Stimulated activated CD8-positive, alpha-beta memory T cell treated with anti-CD3 and anti-CD28 coated beads, Interleukin-4, amount 100 ng/mL, for 1 hour (primary cell): Measurements from ENCODE around the gene CHKA.

ENCODE experiments used
- DNase-seq, 2 donors: peaks; one replicate each; pipeline ENCODE4 v3.0.0-alpha.2; 2020; ENCODE audit warnings: low read depth in 2 of 2, low spot score in 1 of 2

CHKA gene

GRCh38 chr11:68015467-68015866, 105.7 kb downstream of the CHKA start:
- DNase-seq: no peak

DNA sequence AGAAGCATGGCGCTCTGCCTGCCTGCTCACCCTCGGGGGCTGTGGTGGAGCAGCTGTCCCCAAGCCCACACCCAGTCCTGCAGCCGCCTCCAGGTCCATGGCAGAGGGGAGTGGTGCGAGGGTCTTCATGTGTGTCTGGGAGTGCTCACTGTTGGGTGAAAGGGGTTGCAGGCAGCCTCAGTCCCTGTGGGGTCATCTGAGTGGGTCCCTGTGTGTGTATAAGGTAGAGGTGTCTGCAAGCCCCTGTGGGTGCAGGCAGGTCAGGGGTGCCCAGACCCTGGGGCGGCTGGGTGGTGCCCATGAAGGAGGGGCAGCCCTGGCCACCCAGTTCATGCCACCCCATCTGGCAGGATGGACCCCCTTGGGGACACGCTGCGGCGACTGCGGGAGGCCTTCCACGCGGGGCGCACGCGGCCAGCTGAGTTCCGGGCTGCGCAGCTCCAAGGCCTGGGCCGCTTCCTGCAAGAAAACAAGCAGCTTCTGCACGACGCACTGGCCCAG, 106.2 kb downstream of the CHKA start:
- DNase-seq: no peak

- DNase-seq: no peak
These were observed 106.8 kb downstream of the CHKA start for GRCh38 chr11:68014157-68014946.

GRCh38 chr11:68013611-68014156, 107.5 kb downstream of the CHKA start:
- no peak for DNase-seq

DNA sequence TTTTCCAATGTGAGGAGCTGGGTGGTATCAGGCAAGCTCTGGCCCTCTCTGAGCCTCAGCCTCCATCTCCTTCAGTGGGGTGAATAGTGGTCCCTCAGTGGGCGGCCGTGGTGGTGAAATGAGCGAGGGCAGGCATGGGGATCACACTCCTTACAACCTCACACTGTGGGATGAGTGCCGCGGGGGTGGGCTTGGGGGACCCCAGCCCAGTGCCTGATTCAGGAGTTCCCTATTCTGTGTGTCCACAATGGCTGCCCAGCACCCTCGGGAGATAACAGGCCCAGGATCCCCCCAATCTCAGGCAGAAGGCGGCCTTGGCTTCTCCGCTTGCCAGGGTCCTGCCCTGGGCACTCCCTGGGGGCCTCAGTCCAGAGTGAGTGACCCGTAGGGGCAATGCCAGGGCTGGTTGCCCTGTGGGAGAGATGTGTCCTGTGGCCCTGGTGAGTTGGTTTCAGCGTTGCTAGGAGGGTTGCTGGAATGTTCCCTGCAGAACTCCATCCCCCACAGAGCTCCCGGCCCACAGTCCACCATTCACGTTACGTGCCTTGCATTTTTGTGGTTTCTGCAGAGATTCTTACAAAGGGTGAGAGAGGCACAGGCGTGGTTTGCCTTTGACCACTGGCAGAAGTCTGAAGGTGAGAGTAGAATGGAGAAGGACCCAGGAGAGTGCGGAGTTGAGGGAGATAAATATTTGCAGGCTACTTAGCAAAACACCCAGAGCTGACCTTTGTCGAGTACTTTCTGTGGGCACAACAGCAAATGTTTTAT, 108.2 kb downstream of the CHKA start:
- DNase-seq: no peak

DNA sequence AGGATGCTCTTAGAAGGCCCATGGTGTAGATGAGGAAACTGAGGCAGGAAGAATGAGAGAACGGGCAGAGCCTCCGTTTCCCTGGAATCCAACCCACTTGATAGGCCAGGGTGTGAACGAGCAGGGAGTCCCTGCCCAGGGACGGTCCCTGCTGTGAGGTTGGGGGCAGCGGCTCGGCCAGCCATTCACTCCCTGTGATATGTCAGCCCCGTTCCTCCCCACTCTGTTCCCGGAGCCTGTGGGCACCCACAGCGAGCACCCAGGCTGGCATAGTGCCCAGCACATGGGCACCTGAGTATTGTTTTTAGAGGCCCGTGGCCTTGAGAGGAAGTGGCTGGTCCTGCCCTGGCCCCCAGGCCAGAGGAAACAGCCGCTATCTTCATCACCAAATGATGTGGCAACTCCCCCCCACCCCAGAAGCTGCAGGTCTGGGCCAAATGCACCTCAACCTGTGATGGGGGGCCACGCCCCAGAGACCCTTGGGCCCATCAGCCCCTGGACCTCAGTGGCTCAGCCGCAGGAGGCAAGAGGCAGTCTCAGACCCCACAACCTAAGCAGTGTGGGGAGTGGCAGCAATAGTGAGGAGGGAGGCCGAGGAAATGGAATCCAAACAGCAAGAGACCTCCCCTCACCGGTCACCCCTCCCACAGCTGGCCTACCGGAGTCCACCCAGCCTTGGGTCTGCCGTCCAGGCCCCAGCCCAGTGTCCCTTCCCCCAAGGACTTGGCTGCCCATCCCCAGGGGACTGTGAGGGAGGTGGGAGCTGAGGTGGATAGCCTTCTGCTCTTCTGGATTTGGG, 108.9 kb downstream of the CHKA start:
- no peak for DNase-seq

DNA sequence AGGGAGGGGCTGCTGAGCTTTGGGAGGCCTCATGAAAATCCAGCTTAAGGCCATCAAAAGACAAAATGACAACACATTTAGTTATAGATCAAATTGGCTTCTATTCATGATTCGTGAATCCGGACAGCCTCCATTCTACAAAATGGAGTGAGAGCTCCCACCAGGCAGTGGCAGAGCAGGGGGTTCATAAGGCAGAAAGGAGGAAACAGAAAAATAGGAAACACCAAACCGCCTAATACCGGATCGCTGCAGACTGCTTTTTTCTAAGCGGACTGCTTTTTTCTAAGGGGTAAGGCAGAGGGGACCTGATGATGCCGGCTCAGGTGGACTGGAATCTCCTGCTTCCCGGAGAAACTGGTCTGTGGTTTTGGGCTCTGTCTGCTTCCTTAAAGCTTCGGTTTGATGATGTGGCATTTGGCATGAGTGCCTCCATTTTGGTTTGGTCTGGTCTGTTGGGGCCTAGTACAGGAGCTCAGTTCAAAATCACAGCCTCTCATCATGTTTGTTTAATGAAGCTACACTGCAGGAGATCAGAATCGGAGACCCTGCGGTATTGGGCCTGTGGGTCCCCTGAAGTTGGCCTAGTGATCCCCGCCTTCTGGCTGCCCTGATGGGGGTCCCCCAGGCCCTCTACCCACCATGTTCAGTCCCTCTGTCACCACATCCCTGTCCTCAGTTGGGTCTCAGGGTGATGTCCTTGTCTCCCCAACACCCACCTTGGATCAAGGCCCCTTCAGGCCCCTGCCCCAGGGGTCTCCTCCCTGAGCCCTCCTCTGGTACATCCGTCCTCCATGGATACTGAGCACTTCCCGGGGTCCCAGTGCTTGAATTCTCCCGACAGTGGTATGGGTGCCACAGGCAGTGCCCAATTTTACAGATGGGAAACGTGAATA, 109.9 kb downstream of the CHKA start:
- DNase-seq: no peak

GRCh38 chr11:68010090-68011041, 110.8 kb downstream of the CHKA start, which contains the start of gene ALDH3B1:
ALDH3B1 (plus strand) TSS chr11:68010327; CDS start chr11:68015298, 4,971 bp downstream.
- no peak for DNase-seq

- DNase-seq: no peak
These were observed 111.6 kb downstream of the CHKA start for GRCh38 chr11:68009391-68010089.

DNA sequence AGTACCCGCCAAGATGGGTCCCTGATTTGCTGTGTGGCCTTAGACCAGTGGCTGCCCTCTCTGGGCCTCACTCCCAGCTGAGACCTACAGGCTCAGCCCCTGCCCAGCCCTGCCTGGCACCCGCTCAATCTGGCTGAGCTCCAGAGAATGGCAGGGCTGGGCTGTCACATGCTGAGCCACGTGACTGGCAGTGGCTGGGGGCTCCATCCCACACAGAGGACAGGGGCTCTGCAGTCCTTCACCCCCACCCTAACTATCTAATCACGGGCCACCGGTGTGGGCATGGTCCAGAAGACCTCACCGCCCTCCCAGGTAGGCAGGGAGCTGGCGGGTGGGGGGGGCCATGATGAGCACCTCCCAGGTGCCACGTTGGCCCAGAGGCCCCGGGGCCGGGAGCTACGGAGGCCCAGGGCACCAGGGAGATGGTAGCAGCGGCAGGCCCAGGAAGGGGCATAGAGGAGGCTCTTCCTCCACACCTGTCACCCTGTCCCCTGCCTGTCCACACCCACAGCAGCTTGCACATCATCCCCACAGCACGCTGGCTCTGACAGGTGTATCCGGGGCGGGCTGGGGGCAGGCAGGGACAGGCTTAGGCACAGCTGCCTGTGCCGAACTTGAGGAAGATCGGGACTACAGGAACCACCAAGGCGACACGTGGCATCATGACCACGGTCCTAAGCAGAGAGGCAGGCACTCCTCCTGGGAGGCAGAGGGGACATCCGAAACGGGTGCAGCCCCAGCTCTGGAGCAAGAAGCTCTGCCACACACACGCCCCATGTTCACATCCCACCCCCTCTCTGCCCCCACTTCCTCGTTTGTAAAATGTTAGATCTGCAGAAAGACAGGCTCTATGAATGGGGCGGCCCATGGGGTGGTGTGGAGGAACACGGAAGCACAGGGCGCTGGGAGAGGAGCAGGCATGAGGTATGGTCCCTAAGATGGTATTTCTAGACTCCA, 112.5 kb downstream of the CHKA start:
- no peak for DNase-seq

GRCh38 chr11:68007498-68008380, 113.4 kb downstream of the CHKA start:
- no peak for DNase-seq

DNA sequence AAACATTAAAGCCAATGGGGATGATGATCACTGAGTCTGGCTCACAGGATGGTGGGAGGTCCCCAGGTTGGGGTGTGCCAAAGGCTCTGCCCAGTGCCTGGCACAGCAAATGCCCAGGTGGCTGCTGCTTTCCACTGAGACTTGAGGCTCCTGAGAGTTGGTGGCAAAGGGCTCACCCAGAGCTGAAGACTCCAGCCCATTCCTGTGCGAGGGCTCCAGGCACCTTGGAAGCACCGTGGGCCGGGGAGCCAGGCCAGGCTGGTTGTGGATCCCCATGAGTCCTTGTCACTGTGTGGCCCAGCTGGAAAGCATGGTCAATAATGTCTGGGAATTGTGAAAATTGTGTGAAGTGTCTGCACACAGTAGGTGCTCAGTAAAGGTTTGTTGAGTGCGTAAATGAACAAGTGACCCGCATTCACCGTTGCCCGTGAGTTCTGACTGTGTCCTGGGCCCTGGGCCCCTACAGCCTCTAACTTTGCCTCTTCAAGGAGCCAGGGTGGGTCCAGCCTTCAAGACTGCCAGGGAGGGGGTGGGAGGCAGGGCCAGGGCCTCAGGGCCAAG, 114.5 kb downstream of the CHKA start:
- no peak for DNase-seq

- DNase-seq: no peak
These were observed 116.4 kb downstream of the CHKA start for GRCh38 chr11:68004551-68005335.

DNA sequence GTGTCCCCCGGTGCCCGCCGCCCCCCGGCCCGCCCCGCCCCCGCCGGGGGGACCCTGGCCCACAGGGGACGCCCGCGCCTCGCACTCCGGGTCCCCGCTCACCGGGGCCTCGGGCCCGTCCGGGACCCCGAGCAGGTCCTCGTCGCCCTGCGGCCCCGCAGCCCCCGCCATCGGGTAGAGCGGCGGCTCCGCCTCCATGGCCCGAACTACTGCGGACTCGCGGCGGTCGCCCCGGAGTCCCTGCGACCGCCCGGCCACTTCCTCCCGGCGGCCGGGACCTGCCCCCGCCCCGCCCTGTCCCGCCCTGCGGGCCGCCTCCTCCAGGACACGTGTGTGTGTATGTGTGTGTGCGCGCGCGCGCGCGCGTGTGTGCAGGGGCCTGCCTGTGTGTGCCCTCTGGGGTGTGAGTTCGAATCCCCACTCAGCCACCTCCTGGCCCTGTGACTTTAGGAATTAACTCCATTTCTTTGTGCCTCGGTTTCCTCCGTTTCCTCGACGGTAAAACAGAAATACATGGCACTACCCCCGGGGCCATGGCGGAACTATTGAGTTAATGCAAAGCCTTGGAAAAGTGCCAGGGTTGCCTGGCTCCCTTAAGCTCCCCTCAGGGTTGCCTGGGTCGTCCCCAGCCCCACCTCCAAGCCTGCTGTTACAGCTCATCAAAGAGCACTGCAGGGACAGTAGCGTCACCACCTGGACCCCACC, 117.2 kb downstream of the CHKA start, which contains the start of gene UNC93B1:
Gene UNC93B1, minus strand, starts transcription at position 252 of the 705 bp plus-strand sequence. Its CDS starts 54 bp downstream, at position 198.
- DNase-seq: peak; percentile 37 to 52
